Neural progenitor cell (in vitro differentiated cells): ENCODE measurements around the gene TMEM106C. TPM values are rescaled to one million over a fixed set of nuclear protein-coding genes. Genes with fewer than 3 reads are reported as not detected.

ENCODE experiments used
- DNase-seq: peaks from one replicate; pipeline ENCODE4 v3.0.0-alpha.2; 2016; ENCODE audit warnings: low spot score
- H2AFZ ChIP-seq: fragments of 200-600 bp; sonication (generic); replicated peaks from 2 replicates; pipeline ENCODE4 v1.6.1; 2016; ENCODE audit warnings: antibody characterized with exemption
- H3F3A ChIP-seq: fragments of 200-600 bp; sonication (generic); 2 replicates; pipeline ENCODE4 v1.6.1; 2016; ENCODE audit warnings: antibody characterized with exemption, low read depth
- H3K27ac ChIP-seq: fragments of 200-600 bp; sonication (generic); 2 replicates; pipeline ENCODE4 v1.5.1; 2016; ENCODE audit warnings: mild to moderate bottlenecking
- H3K27me3 ChIP-seq: fragments of 200-600 bp; sonication (generic); 2 replicates; pipeline ENCODE4 v1.6.1; 2016; ENCODE audit warnings: mild to moderate bottlenecking, moderate library complexity
- H3K36me3 ChIP-seq: fragments of 200-600 bp; sonication (generic); 2 replicates; pipeline ENCODE4 v1.5.1; 2016
- H3K4me1 ChIP-seq: fragments of 200-600 bp; sonication (generic); 2 replicates; pipeline ENCODE4 v1.6.1; 2016; ENCODE audit warnings: mixed run types
- H3K4me2 ChIP-seq: fragments of 200-600 bp; sonication (generic); 2 replicates; pipeline ENCODE4 v1.6.1; 2016
- H3K4me3 ChIP-seq: fragments of 200-600 bp; sonication (generic); 2 replicates; pipeline ENCODE4 v1.5.1; 2016
- H3K79me2 ChIP-seq: fragments of 200-600 bp; sonication (generic); 2 replicates; pipeline ENCODE4 v1.6.1; 2016; ENCODE audit warnings: low read depth
- H3K9ac ChIP-seq: fragments of 200-600 bp; sonication (generic); 2 replicates; pipeline ENCODE4 v1.6.1; 2016
- H3K9me3 ChIP-seq: fragments of 200-600 bp; sonication (generic); 2 replicates; pipeline ENCODE4 v1.5.1; 2016; ENCODE audit warnings: low read depth
- H4K20me1 ChIP-seq: fragments of 200-600 bp; sonication (generic); 2 replicates; pipeline ENCODE4 v1.6.1; 2016; ENCODE audit warnings: low read depth
- H3K27ac Mint-ChIP-seq: 3 replicates; pipeline ENCODE4 v1.8.0; 2021; ENCODE audit warnings: mixed read lengths
- H3K27me3 Mint-ChIP-seq: 2 replicates; pipeline ENCODE4 v1.8.0; 2022; ENCODE audit warnings: low read depth, mild to moderate bottlenecking, inconsistent platforms, moderate library complexity, mixed read lengths; ENCODE audit not compliant: insufficient read depth
- H3K36me3 Mint-ChIP-seq: 3 replicates; pipeline ENCODE4 v1.8.0; 2021; ENCODE audit warnings: mixed read lengths
- H3K4me1 Mint-ChIP-seq: 3 replicates; pipeline ENCODE4 v1.8.0; 2021; ENCODE audit warnings: mixed read lengths
- H3K4me3 Mint-ChIP-seq: 3 replicates; pipeline ENCODE4 v1.8.0; 2021; ENCODE audit warnings: mild to moderate bottlenecking, moderate library complexity, mixed read lengths
- H3K9me3 Mint-ChIP-seq: 3 replicates; pipeline ENCODE4 v1.8.0; 2020; ENCODE audit warnings: mixed read lengths
- CTCF ChIP-seq: fragments of 200-600 bp; sonication (generic); IDR thresholded peaks from 2 replicates; pipeline ENCODE4 v1.5.1; 2017; ENCODE audit warnings: antibody characterized with exemption, mild to moderate bottlenecking
- EZH2 ChIP-seq: fragments of 200-600 bp; sonication (generic); IDR thresholded peaks from 2 replicates; pipeline ENCODE4 v1.6.1; 2017; ENCODE audit warnings: antibody characterized with exemption, mild to moderate bottlenecking, moderate library complexity
- EZH2phosphoT487 ChIP-seq: fragments of 200-600 bp; sonication (generic); IDR thresholded peaks from 2 replicates; pipeline ENCODE4 v1.6.1; 2017; ENCODE audit warnings: antibody characterized with exemption
- total RNA-seq: library from RNA; depleted of rRNA; stranded (reverse); fragments of >200 nt; gene quantifications from 2 replicates; pipeline ENCODE4 v1.2.3, GENCODE V29; 2015; ENCODE audit warnings: low replicate concordance

Gene TMEM106C
- total RNA-seq, 1 donor from 2014 or later, result 87.5 TPM

DNA sequence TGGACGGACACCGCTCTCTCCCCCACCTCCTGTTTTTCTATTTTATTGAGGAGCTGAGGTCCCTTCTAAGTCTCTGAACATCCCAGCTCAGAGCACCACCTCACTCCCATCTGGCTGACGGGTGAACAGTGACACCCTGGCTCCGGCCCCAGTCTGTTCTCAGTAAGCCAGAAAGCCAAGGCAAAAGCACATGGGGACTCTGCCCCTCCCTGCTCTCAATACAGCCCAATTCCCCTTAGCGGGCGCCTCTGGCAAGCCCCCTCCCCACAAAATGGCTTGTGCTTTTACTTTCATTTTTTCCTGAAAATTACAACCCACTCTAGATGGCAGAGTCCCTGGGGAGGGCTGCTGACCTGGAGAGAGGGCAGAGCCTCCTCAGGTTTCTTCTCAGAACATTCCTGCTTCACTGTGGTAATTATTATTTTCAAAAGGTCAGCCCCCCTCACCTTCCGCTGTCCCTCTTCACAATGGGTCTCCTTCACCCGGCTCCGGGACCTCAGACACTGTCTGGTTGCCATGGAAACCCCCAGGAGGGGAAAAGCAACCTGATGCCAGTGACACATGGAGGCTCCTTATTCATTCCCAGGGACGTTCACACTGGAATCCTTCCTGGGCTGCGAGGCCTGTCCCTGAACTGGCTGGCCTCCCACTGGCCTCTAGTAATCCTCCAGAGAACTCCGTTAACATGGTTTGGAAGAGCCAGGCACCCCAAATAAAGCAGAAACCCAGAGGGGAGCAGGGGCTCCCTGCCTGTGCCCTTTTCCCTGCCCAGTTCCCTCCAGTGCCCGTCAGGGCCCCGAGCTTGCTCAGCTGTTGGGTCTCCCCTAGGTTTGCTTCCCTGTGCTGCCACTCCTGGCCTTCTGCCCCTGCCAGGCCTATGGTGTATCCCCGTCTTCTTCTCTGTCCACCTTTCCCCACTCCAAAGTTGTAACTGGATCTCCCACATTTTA is 25.0 kb downstream of the TMEM106C start:
- H3K4me1 Mint-ChIP-seq, result peaks cover 60% of the 10 kb centered on the region
- no peak overlapping the region for H3K27ac ChIP-seq
- H3K27ac Mint-ChIP-seq, result peak overlapping the region; percentile 97
- H3K9me3 ChIP-seq, result no peaks in the 10 kb centered on the region
- H3K4me3 ChIP-seq, result peak overlapping the region; percentile 26
- no peak overlapping the region for H2AFZ ChIP-seq
- no peak for TF ChIP-seq EZH2phosphoT487
- no peak for TF ChIP-seq EZH2
- no peak for TF ChIP-seq CTCF
- no peaks in the 10 kb centered on the region for H3K79me2 ChIP-seq
- no peak overlapping the region for H3K9ac ChIP-seq
- H3K27me3 Mint-ChIP-seq, result peaks cover 16% of the 10 kb centered on the region
- peaks cover 47% of the 10 kb centered on the region for H3K36me3 Mint-ChIP-seq
- peaks cover 29% of the 10 kb centered on the region for H3F3A ChIP-seq
- no peaks in the 10 kb centered on the region for H3K9me3 Mint-ChIP-seq
- no peaks in the 10 kb centered on the region for H3K36me3 ChIP-seq
- H4K20me1 ChIP-seq, result peaks cover 51% of the 10 kb centered on the region
- peak overlapping the region; percentile 74 for H3K4me3 Mint-ChIP-seq
- DNase-seq, result peak; percentile 93
- H3K27me3 ChIP-seq, result peaks cover 9% of the 10 kb centered on the region
- H3K4me1 ChIP-seq, result peaks cover 48% of the 10 kb centered on the region
- H3K4me2 ChIP-seq, result peak overlapping the region; percentile 79

GRCh38 chr12:47989023-47989417 is 25.6 kb downstream of the TMEM106C start:
- Histone ChIP-seq H3K9ac (no peak overlapping the region), H3K4me1 (peaks cover 48% of the 10 kb centered on the region), H3K9me3 (no peaks in the 10 kb centered on the region), H3K4me3 (peak overlapping the region; percentile 26), H4K20me1 (peaks cover 55% of the 10 kb centered on the region), H3K4me2 (peak overlapping the region; percentile 79), H2AFZ (no peak overlapping the region), H3K36me3 (no peaks in the 10 kb centered on the region), H3K27ac (no peak overlapping the region), H3F3A (peaks cover 29% of the 10 kb centered on the region), H3K79me2 (no peaks in the 10 kb centered on the region), H3K27me3 (peaks cover 9% of the 10 kb centered on the region)
- Mint-ChIP-seq H3K27ac (peak overlapping the region; percentile 97), H3K9me3 (no peaks in the 10 kb centered on the region), H3K27me3 (peaks cover 16% of the 10 kb centered on the region), H3K36me3 (peaks cover 47% of the 10 kb centered on the region), H3K4me1 (peaks cover 60% of the 10 kb centered on the region), H3K4me3 (peak overlapping the region; percentile 74)
- no peak for DNase-seq
- TF ChIP-seq CTCF (no peak), EZH2phosphoT487 (no peak), EZH2 (no peak)

DNA sequence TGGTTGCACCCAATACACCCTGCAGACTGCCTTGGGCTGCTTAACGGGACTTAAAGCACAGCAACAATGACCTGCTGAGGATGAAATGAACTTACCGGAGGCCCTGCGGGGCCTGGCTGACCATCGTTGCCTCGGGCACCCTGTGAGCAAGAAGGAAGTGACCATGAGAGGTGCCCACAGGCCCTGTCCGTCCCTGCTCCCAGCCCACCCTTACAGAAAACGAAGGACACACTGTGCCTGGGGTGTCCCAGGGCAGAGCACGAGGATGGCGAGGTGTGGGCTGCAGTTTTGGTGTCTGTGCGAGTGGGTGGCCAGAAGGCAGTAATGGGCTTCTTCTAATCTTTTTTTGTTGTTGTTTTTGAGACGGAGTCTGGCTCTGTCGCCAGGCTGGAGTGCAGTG is 26.3 kb downstream of the TMEM106C start:
- DNase-seq, result no peak
- Histone ChIP-seq H3F3A (peaks cover 29% of the 10 kb centered on the region), H3K9ac (no peak overlapping the region), H4K20me1 (peaks cover 56% of the 10 kb centered on the region), H2AFZ (no peak overlapping the region), H3K4me3 (no peak overlapping the region), H3K27me3 (peaks cover 9% of the 10 kb centered on the region), H3K4me2 (peak overlapping the region; percentile 79), H3K79me2 (no peaks in the 10 kb centered on the region), H3K9me3 (no peaks in the 10 kb centered on the region), H3K27ac (no peak overlapping the region), H3K36me3 (no peaks in the 10 kb centered on the region), H3K4me1 (peaks cover 48% of the 10 kb centered on the region)
- Mint-ChIP-seq H3K36me3 (peaks cover 45% of the 10 kb centered on the region), H3K27ac (peak overlapping the region; percentile 72), H3K9me3 (no peaks in the 10 kb centered on the region), H3K27me3 (peaks cover 16% of the 10 kb centered on the region), H3K4me3 (no peak overlapping the region), H3K4me1 (peaks cover 60% of the 10 kb centered on the region)
- TF ChIP-seq EZH2 (no peak), CTCF (no peak), EZH2phosphoT487 (no peak)
